GM10847 (cell line): ENCODE measurements around the gene KIF21B.

Experiments
- POLR2A ChIP-seq: IDR thresholded peaks from 2 replicates; pipeline ENCODE4 v1.6.1; 2011; ENCODE audit not compliant: insufficient read length; ENCODE audit errors: extremely low read depth

The KIF21B gene

DNA sequence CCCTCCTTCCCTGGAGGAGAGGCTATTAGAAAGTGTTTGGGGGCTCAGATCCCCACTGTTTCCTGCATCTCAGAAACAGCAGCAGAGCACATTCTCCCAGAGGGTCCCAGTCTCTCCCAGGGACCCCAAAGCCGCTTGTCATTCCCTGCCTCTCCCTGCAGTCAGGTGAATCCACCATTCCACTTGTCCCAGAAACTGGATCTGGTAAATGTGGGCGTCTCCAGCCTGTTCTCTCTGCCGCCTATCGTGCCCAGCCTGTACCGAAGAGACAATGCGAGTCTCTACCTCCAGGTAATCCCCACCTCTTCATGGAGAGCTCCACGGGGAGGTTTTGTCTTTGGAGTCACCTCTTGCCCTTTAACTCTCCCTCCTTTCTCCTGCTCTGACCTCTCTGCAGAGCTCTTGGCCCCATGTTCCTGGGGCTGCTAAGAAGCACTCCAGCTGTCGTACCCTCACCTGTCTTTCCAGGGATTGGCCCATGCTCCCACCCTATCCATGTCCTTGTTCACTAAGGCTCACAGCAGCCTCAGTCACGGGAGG lies 101.9 kb downstream of the KIF21B start:
- TF ChIP-seq POLR2A: no peak
